Right atrium auricular region (tissue), 2 donors: ENCODE measurements around the gene SSRP1. TPM values are rescaled to one million over a fixed set of nuclear protein-coding genes. Genes with fewer than 3 reads are reported as not detected.

ENCODE experiments used
- DNase-seq: peaks from one replicate; pipeline ENCODE4 v3.0.0-alpha.2; 2019; ENCODE audit warnings: low spot score
- H3K27ac ChIP-seq, 2 donors: fragments of 200-600 bp; sonication (generic); 1 replicate in 1 of 2; 2 replicates in 1 of 2; pipeline ENCODE4 v1.5.1; 2016 to 2019
- H3K27me3 ChIP-seq, 2 donors: fragments of 200-600 bp; sonication (generic); one replicate each; pipeline versions ENCODE4 v1.5.1 to v1.6.0; 2017 to 2019
- H3K36me3 ChIP-seq: fragments of 200-600 bp; sonication (generic); one replicate; pipeline ENCODE4 v1.5.1; 2016
- H3K4me1 ChIP-seq, 2 donors: fragments of 200-600 bp; sonication (generic); one replicate each; pipeline versions ENCODE4 v1.5.1 to v1.6.0; 2017 to 2019
- H3K4me3 ChIP-seq, 2 donors: fragments of 200-600 bp; sonication (generic); 1 replicate in 1 of 2; 2 replicates in 1 of 2; pipeline ENCODE4 v1.5.1; 2017 to 2019; ENCODE audit warnings: mild to moderate bottlenecking in 1 of 2, moderate library complexity in 1 of 2
- H3K9me3 ChIP-seq, 2 donors: fragments of 200-600 bp; sonication (generic); one replicate each; pipeline ENCODE4 v1.5.1; 2019
- CTCF ChIP-seq, 2 donors: fragments of 200-600 bp; sonication (generic); IDR thresholded peaks; one replicate each; pipeline ENCODE4 v1.5.1; 2019; ENCODE audit warnings: antibody characterized with exemption in 2 of 2
- total RNA-seq, 2 donors: library from RNA; depleted of rRNA; stranded (reverse); fragments of >200 nt; gene quantifications; one replicate each; pipeline ENCODE4 v1.1.0, GENCODE V29; 2016

SSRP1 gene
- total RNA-seq, 2 donors from 2014 or later, result 42.3 to 54.3 TPM

- Histone ChIP-seq H3K27ac (no peak overlapping the region), H3K4me3 (no peak overlapping the region), H3K27me3 (no peaks in the 10 kb centered on the region), H3K4me1 (peaks cover 0 to 19% of the 10 kb centered on the region in 2 donors), H3K9me3 (no peaks in the 10 kb centered on the region), H3K36me3 (no peaks in the 10 kb centered on the region)
- DNase-seq, result no peak
- TF ChIP-seq CTCF (IDR thresholded peaks at IDR 0.05), result no peak
These were observed 18.2 kb upstream of the SSRP1 start for GRCh38 chr11:57353852-57354251.

GRCh38 chr11:57353446-57353845 is 17.8 kb upstream of the SSRP1 start:
- Histone ChIP-seq H3K4me1 (peaks cover 0 to 19% of the 10 kb centered on the region in 2 donors), H3K27me3 (no peaks in the 10 kb centered on the region), H3K9me3 (no peaks in the 10 kb centered on the region), H3K27ac (no peak overlapping the region), H3K4me3 (no peak overlapping the region), H3K36me3 (no peaks in the 10 kb centered on the region)
- DNase-seq, result no peak
- TF ChIP-seq CTCF (IDR thresholded peaks at IDR 0.05), result no peak

- H3K27me3 ChIP-seq, result no peaks in the 10 kb centered on the region
- DNase-seq, result no peak
- no peak overlapping the region for H3K27ac ChIP-seq
- TF ChIP-seq CTCF (IDR thresholded peaks at IDR 0.05), result no peak
- H3K4me3 ChIP-seq, result no peak overlapping the region
- peaks cover 0 to 17% of the 10 kb centered on the region in 2 donors for H3K4me1 ChIP-seq
- H3K36me3 ChIP-seq, result no peaks in the 10 kb centered on the region
- no peaks in the 10 kb centered on the region for H3K9me3 ChIP-seq
These were observed 17.3 kb upstream of the SSRP1 start for GRCh38 chr11:57353036-57353435.

GRCh38 chr11:57349491-57350274 is 14.0 kb upstream of the SSRP1 start:
- peak; percentile 77 for DNase-seq
- Histone ChIP-seq H3K36me3 (no peaks in the 10 kb centered on the region), H3K27ac (no peak overlapping the region), H3K4me3 (no peak overlapping the region), H3K27me3 (no peaks in the 10 kb centered on the region), H3K4me1 (peaks cover 0 to 15% of the 10 kb centered on the region in 2 donors), H3K9me3 (no peaks in the 10 kb centered on the region)
- peak; percentile 93 to 96 for TF ChIP-seq CTCF (IDR thresholded peaks at IDR 0.05)

- Histone ChIP-seq H3K4me1 (peaks cover 0 to 15% of the 10 kb centered on the region in 2 donors), H3K27ac (no peak overlapping the region), H3K9me3 (no peaks in the 10 kb centered on the region), H3K4me3 (no peak overlapping the region), H3K27me3 (no peaks in the 10 kb centered on the region), H3K36me3 (no peaks in the 10 kb centered on the region)
- TF ChIP-seq CTCF (IDR thresholded peaks at IDR 0.05), result no peak
- no peak for DNase-seq
These were observed 13.1 kb upstream of the SSRP1 start for GRCh38 chr11:57348636-57349313.
